ENCODE measurements around the gene EIF3A. TPM values are rescaled to one million over a fixed set of nuclear protein-coding genes. Genes with fewer than 3 reads are reported as not detected.

The EIF3A gene
- total and polyA plus RNA-seq, 2 donors (not counting 1 experiment from before 2014, with no cell fraction given): 39.9 to 112 TPM

- Histone ChIP-seq H4K20me1 (ENCODE audit: control insufficient read depth, extremely low read depth, insufficient read depth, low read length) (no peaks in the 10 kb centered on the region), H3K36me3 (ENCODE audit: control insufficient read depth, insufficient read depth, low read length) (no peaks in the 10 kb centered on the region), H3K27ac (ENCODE audit: insufficient read depth, low read length) (no peak overlapping the region), H3K4me1 (ENCODE audit: control insufficient read depth, extremely low read depth, insufficient read depth, low read length) (no peaks in the 10 kb centered on the region), H2AFZ (ENCODE audit: low read length) (no peak overlapping the region), H3K4me3 (replicated peaks in 1 of 4; ENCODE audit: control extremely low read depth in 1 of 4, insufficient read depth in 1 of 4, low read depth in 3 of 4, low read length in 4 of 4) (no peak overlapping the region), H3K79me2 (ENCODE audit: control insufficient read depth, insufficient read depth, low read length) (peaks cover 11% of the 10 kb centered on the region), H3K9me3 (ENCODE audit: control insufficient read depth, insufficient read depth, low read depth, low read length) (no peaks in the 10 kb centered on the region), H3K9ac (ENCODE audit: insufficient read depth, low read length) (no peak overlapping the region), H3K4me2 (ENCODE audit: extremely low read depth, insufficient read depth, low read length) (no peak overlapping the region), H3K27me3 (ENCODE audit: control insufficient read depth, insufficient read depth, low read length) (no peaks in the 10 kb centered on the region)
- no peak for TF ChIP-seq CTCF (conservative IDR thresholded peaks at IDR 0.05 in 1 of 2, IDR thresholded peaks at IDR 0.05 in 1 of 2; ENCODE audit: low read depth in 1 of 2, low read length in 2 of 2)
- no peak for TF ChIP-seq EZH2 (IDR thresholded peaks at IDR 0.05; ENCODE audit: low read length, missing control alignments)
- no peak for DNase-seq (ENCODE audit: low read depth in 2 of 2)
These were observed 4.3 kb upstream of the EIF3A start for GRCh38 chr10:119084896-119085295.

- Histone ChIP-seq H2AFZ (ENCODE audit: low read length) (peak overlapping the region; percentile 5), H3K4me1 (ENCODE audit: control insufficient read depth, extremely low read depth, insufficient read depth, low read length) (peaks cover 2% of the 10 kb centered on the region), H3K27ac (ENCODE audit: insufficient read depth, low read length) (peak overlapping the region; percentile 99), H3K4me2 (ENCODE audit: extremely low read depth, insufficient read depth, low read length) (peak overlapping the region; percentile 66), H3K27me3 (ENCODE audit: control insufficient read depth, insufficient read depth, low read length) (no peaks in the 10 kb centered on the region), H3K4me3 (replicated peaks in 1 of 4; ENCODE audit: control extremely low read depth in 1 of 4, insufficient read depth in 1 of 4, low read depth in 3 of 4, low read length in 4 of 4) (peak overlapping the region; percentile 81 to 99 (median 96)), H3K9ac (ENCODE audit: insufficient read depth, low read length) (peak overlapping the region; percentile 100), H3K79me2 (ENCODE audit: control insufficient read depth, insufficient read depth, low read length) (peaks cover 61% of the 10 kb centered on the region), H3K9me3 (ENCODE audit: control insufficient read depth, insufficient read depth, low read depth, low read length) (no peaks in the 10 kb centered on the region), H3K36me3 (ENCODE audit: control insufficient read depth, insufficient read depth, low read length) (no peaks in the 10 kb centered on the region), H4K20me1 (ENCODE audit: control insufficient read depth, extremely low read depth, insufficient read depth, low read length) (peaks cover 16% of the 10 kb centered on the region)
- peak; percentile 75 to 77 for DNase-seq (ENCODE audit: low read depth in 2 of 2)
- TF ChIP-seq CTCF (conservative IDR thresholded peaks at IDR 0.05 in 1 of 2, IDR thresholded peaks at IDR 0.05 in 1 of 2; ENCODE audit: low read depth in 1 of 2, low read length in 2 of 2) (no peak), EZH2 (IDR thresholded peaks at IDR 0.05; ENCODE audit: low read length, missing control alignments) (no peak)
These were observed 757 bp downstream of the EIF3A start for GRCh38 chr10:119079599-119080520.

GRCh38 chr10:119078422-119079179, 2.0 kb downstream of the EIF3A start:
- H3K27me3 ChIP-seq (ENCODE audit: control insufficient read depth, insufficient read depth, low read length): no peaks in the 10 kb centered on the region
- no peak overlapping the region for H2AFZ ChIP-seq (ENCODE audit: low read length)
- H3K27ac ChIP-seq (ENCODE audit: insufficient read depth, low read length): peak overlapping the region; percentile 24
- peaks cover 73% of the 10 kb centered on the region for H3K79me2 ChIP-seq (ENCODE audit: control insufficient read depth, insufficient read depth, low read length)
- no peaks in the 10 kb centered on the region for H3K9me3 ChIP-seq (ENCODE audit: control insufficient read depth, insufficient read depth, low read depth, low read length)
- peak overlapping the region; percentile 95 for H3K4me2 ChIP-seq (ENCODE audit: extremely low read depth, insufficient read depth, low read length)
- H3K4me3 ChIP-seq (replicated peaks in 1 of 4; ENCODE audit: control extremely low read depth in 1 of 4, insufficient read depth in 1 of 4, low read depth in 3 of 4, low read length in 4 of 4): peak overlapping the region; percentile 81 to 99 (median 96)
- no peaks in the 10 kb centered on the region for H3K36me3 ChIP-seq (ENCODE audit: control insufficient read depth, insufficient read depth, low read length)
- no peak for TF ChIP-seq EZH2 (IDR thresholded peaks at IDR 0.05; ENCODE audit: low read length, missing control alignments)
- no peak for TF ChIP-seq CTCF (conservative IDR thresholded peaks at IDR 0.05 in 1 of 2, IDR thresholded peaks at IDR 0.05 in 1 of 2; ENCODE audit: low read depth in 1 of 2, low read length in 2 of 2)
- peaks cover 2% of the 10 kb centered on the region for H3K4me1 ChIP-seq (ENCODE audit: control insufficient read depth, extremely low read depth, insufficient read depth, low read length)
- peaks cover 16% of the 10 kb centered on the region for H4K20me1 ChIP-seq (ENCODE audit: control insufficient read depth, extremely low read depth, insufficient read depth, low read length)
- DNase-seq (ENCODE audit: low read depth in 2 of 2): no peak
- peak overlapping the region; percentile 38 for H3K9ac ChIP-seq (ENCODE audit: insufficient read depth, low read length)

Measured in fibroblast of lung (primary cell).